ENCODE results near the gene TMEFF2.

Gene TMEFF2

GRCh38 chr2:191946471-191947182 is 248.1 kb downstream of the TMEFF2 start:
- DNase-seq (ENCODE audit: low read depth, low spot score) = no peak
- CTCF ChIA-PET = interaction anchor here (0.8 kb wide), 2 partner anchors 11 to 50 kb away, joined by 3 read pairs; no protein-coding TSS in a partner anchor
- TF ChIP-seq CTCF (IDR thresholded peaks at IDR 0.05; ENCODE audit: insufficient read depth, low read length, missing control alignments) = no peak

GRCh38 chr2:191945623-191946022 is 249.1 kb downstream of the TMEFF2 start:
- no peak for TF ChIP-seq CTCF (IDR thresholded peaks at IDR 0.05; ENCODE audit: insufficient read depth, low read length, missing control alignments)
- no peak overlapping the region for H3K4me3 ChIP-seq (ENCODE audit: low read depth, low read length)
- ChIA-PET CTCF (no interaction called here), POLR2A (no interaction called here)
- DNase-seq (ENCODE audit: low read depth, low spot score) = no peak

More at GRCh38 chr2:191946471-191947182, 248.1 kb downstream of the TMEFF2 start:
- H3K4me3 ChIP-seq (ENCODE audit: low read depth, low read length) = no peak overlapping the region
- POLR2A ChIA-PET = no interaction called here

DNA sequence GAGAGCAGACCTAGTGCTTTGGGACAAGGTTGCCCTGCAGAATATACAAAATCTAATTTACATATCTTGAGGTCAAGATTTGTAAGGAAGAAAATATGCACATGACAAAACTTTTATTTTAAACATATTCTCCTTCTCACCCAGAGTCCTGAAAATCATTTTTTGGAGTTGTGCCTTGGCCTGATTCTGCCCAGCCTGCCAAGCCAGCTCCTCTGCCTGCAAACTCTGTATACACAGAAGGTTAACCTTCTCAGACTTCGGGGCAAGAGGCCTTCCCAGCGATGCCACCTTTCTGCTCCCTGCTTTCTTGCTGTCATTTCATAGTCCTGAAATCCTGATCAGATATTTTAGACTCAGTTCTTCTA is 252.0 kb downstream of the TMEFF2 start:
- no peak for DNase-seq (ENCODE audit: low read depth, low spot score)
- no peak overlapping the region for H3K4me3 ChIP-seq (ENCODE audit: low read depth, low read length)
- CTCF ChIA-PET = interaction anchor here (1.1 to 1.2 kb wide), 2 partner anchors 10 to 213 kb away, joined by 3 to 5 read pairs; no protein-coding TSS in a partner anchor
- POLR2A ChIA-PET = no interaction called here
- TF ChIP-seq CTCF (IDR thresholded peaks at IDR 0.05; ENCODE audit: insufficient read depth, low read length, missing control alignments) = no peak

GRCh38 chr2:191942090-191942738 is 252.5 kb downstream of the TMEFF2 start:
- CTCF ChIA-PET = interaction anchor here (1.1 kb wide), 1 partner anchor 9 kb away, joined by 5 read pairs; no protein-coding TSS in a partner anchor
- no peak for TF ChIP-seq CTCF (IDR thresholded peaks at IDR 0.05; ENCODE audit: insufficient read depth, low read length, missing control alignments)
- H3K4me3 ChIP-seq (ENCODE audit: low read depth, low read length) = no peak overlapping the region
- POLR2A ChIA-PET = no interaction called here
- no peak for DNase-seq (ENCODE audit: low read depth, low spot score)

DNA sequence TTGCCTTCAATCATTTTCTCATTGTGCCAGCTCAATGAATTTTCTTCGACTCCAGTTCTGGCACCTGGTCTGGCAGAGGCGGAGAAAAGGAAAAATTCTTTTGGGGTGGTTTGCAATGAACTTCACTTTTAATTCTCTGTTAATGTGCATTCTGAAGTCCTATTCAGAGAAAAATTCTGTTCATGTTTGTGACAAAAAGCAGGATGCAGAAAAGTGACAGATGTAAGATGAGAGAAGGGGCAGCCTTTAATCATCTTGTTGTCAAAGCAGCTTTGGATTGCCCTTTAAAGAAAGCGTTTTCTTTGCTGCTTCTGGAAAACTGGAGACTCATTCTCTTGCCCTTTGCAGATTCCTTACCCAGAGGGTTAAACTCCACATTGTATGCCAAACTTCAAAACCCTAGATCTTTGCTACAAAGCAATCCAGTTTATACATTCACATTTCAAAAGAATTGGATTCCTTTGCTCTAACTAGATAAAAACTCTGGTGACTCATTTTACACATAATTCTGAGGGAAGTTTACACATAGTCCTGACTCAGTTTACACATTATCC is 253.3 kb downstream of the TMEFF2 start:
- no peak overlapping the region for H3K4me3 ChIP-seq (ENCODE audit: low read depth, low read length)
- ChIA-PET POLR2A (no interaction called here), CTCF (no interaction called here)
- no peak for TF ChIP-seq CTCF (IDR thresholded peaks at IDR 0.05; ENCODE audit: insufficient read depth, low read length, missing control alignments)
- DNase-seq (ENCODE audit: low read depth, low spot score) = no peak

- no peak overlapping the region for H3K4me3 ChIP-seq (ENCODE audit: low read depth, low read length)
- ChIA-PET CTCF (interaction anchor here (1.0 kb wide), 1 partner anchor 81 kb away, joined by 3 read pairs; no protein-coding TSS in a partner anchor), POLR2A (no interaction called here)
- TF ChIP-seq CTCF (IDR thresholded peaks at IDR 0.05; ENCODE audit: insufficient read depth, low read length, missing control alignments) = no peak
- DNase-seq (ENCODE audit: low read depth, low spot score) = no peak
Measured at GRCh38 chr2:191938779-191939178, 256.0 kb downstream of the TMEFF2 start.
